NCI-H2029 (cell line): ENCODE data around the gene OR3A2.
"Not testable (repeated sequence)": the region's sequence is repeated elsewhere in the genome, so short reads cannot be mapped to it uniquely, and the experiment has no call there.

ENCODE experiments used
- DNase-seq: peaks from one replicate; lab custom pipeline; 2025; lab: John Stamatoyannopoulos, UW

The OR3A2 gene

GRCh38 chr17:3293548-3293947, 92.6 kb downstream of the OR3A2 start:
- not testable (repeated sequence) for DNase-seq

GRCh38 chr17:3282901-3283300, 103.2 kb downstream of the OR3A2 start:
- no peak for DNase-seq

- DNase-seq = no peak
Observed at GRCh38 chr17:3276126-3276525, 110.0 kb downstream of the OR3A2 start.

GRCh38 chr17:3271072-3271848, 114.8 kb downstream of the OR3A2 start:
- DNase-seq = no peak

GRCh38 chr17:3260600-3260999, 125.5 kb downstream of the OR3A2 start:
- DNase-seq = no peak

- DNase-seq = no peak
Observed at GRCh38 chr17:3260163-3260562, 125.9 kb downstream of the OR3A2 start.

- DNase-seq = no peak
Observed at GRCh38 chr17:3256575-3256974, 129.5 kb downstream of the OR3A2 start.

GRCh38 chr17:3249013-3249412, 137.1 kb downstream of the OR3A2 start:
- not testable (repeated sequence) for DNase-seq

GRCh38 chr17:3244841-3245240, 141.3 kb downstream of the OR3A2 start:
- not testable (repeated sequence) for DNase-seq

- not testable (repeated sequence) for DNase-seq
Observed at GRCh38 chr17:3241044-3241443, 145.1 kb downstream of the OR3A2 start.

GRCh38 chr17:3238685-3239084, 147.4 kb downstream of the OR3A2 start:
- not testable (repeated sequence) for DNase-seq

GRCh38 chr17:3232300-3232699, 153.8 kb downstream of the OR3A2 start:
- not testable (repeated sequence) for DNase-seq
